Fibroblast of peridontal ligament (primary cell): Measurements from ENCODE around the gene ARID3A.

Experiments
- DNase-seq: peaks from one replicate; pipeline ENCODE4 v3.0.0-alpha.2; 2010; ENCODE audit errors: extremely low read depth

ARID3A gene

DNA sequence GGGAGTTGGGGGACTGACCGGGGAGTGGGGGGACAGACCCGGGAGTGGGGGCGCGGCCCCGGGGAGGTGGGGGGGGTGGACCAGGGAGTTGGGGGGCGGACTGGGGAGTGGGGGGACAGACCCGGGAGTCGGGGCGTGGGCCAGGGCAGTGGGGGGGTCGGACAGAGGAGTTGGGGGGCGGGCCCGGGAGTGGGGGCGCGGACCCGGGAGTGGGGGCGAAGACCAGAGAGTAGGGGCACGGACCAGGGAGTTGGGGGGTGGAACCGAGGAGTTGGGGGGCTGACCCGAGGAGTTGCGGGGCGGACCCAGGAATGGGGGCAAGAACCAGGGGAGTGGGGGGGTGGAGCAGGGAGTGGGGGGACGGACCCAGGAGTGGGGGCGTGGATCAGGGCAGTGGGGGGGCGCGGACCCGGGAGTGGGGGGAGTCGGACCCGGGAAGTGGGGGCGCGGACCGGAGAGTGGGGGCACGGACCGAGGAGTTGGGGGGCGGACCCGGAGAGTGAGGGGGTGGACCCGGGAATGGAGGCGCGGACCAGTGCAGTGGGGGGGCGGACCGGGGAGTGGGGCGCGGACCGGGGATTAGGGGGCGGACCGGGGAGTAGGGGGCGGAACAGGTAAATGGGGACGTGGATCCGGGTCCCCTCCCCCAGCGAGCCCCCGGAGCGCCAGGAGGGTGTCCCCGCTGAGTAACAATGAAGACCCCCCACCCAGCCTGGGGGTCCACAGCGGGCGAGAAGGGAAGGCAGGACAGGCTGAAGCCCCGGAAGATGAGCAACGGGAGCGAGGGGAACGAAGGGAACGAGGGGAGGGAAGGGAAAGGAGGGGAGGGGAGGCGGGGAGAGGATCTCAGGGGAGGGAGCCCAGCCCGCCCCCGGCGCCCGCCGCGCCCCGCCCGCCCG lies 13.4 kb upstream of the ARID3A start:
- DNase-seq: no peak

DNA sequence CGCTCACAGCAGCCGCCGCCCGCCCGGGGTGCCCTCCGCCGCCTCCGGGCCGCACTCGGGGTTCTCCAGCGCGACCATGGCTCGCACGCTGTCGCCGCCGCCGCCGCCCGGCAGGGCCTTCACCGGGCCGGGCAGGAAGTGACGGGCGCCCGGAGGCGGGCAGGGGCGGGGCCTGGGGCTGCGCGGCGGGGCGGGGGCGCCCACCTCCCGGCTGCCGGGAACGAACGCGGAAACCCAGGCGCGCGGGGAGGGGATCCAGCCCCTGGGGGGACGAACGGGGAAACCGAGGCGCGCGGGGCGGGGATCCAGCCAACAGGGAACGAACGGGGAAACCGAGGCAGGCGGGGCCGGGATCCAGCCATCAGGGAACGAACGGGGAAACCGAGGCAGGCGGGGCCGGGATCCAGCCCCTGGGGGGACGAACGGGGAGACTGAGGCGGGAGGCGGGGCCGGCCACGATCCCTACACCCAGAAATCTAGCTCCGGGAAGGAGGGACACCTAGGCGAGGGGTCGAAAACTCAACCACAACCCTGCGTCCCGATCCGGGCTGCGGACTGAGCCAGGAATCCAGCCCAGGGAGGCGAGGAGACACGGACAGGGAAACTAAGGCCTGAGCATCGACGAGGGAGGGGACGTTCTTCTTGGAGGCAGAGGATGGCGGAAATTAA lies 12.6 kb upstream of the ARID3A start, which contains the start of gene R3HDM4:
R3HDM4 (minus strand) TSS at position 140 of the 669 bp plus-strand sequence; CDS start at position 78, 62 bp downstream.
- DNase-seq: peak; percentile 30

DNA sequence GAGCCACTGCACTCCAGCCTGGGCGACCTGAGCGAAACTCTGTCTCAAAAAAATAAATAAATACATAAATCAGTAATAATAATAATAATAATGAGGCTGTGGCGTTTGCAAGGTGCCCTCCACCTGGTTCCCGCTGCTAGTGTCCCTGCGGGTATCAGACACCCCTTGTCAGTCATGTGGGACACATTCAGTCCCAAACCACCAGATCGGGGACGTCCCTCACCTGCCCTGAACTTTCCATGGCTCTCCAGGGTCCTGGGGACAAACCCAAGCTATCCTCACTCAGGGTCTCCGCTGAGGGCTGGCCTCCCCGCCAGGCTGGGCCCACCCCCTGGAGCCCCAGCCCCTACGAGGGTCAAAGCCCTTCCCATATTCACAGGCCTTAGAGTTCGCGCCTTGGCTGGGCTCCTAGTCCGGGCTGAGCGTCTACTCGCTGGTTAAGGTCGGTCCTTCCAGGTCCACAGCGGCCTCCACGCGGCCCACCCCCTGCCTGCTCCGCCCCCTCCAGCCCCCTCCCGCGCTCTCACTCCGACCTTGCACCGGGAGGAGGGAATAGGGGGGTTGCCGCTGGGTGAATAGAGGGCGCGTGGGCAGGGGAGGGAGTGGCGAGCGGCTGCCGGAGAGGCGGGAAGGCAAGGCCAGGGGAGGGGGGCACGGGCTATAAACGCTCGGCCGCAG lies 9.1 kb upstream of the ARID3A start:
- DNase-seq: no peak

GRCh38 chr19:917323-918151 lies 8.3 kb upstream of the ARID3A start, which contains the start of gene KISS1R:
KISS1R (plus strand) TSS chr19:917333; CDS start chr19:917503, 170 bp downstream.
- no peak for DNase-seq

DNA sequence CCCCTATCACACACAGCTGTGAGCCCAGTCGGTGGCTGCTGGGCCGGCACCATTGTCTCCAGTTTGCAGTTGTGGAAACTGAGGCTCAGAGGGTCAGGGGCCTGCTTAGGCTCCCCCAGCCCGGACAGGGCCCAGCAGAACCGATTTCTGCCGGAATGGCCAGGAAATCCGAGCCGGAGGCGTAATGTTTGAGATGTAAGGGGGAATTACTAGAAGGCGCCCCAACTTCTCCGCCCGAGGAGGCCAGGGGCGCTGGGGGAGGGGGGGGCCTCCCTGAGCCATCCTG lies 7.7 kb upstream of the ARID3A start:
- DNase-seq: no peak

- DNase-seq: no peak
These were observed 7.2 kb upstream of the ARID3A start for GRCh38 chr19:918481-919198.

GRCh38 chr19:919199-920050 lies 6.4 kb upstream of the ARID3A start:
- DNase-seq: no peak

DNA sequence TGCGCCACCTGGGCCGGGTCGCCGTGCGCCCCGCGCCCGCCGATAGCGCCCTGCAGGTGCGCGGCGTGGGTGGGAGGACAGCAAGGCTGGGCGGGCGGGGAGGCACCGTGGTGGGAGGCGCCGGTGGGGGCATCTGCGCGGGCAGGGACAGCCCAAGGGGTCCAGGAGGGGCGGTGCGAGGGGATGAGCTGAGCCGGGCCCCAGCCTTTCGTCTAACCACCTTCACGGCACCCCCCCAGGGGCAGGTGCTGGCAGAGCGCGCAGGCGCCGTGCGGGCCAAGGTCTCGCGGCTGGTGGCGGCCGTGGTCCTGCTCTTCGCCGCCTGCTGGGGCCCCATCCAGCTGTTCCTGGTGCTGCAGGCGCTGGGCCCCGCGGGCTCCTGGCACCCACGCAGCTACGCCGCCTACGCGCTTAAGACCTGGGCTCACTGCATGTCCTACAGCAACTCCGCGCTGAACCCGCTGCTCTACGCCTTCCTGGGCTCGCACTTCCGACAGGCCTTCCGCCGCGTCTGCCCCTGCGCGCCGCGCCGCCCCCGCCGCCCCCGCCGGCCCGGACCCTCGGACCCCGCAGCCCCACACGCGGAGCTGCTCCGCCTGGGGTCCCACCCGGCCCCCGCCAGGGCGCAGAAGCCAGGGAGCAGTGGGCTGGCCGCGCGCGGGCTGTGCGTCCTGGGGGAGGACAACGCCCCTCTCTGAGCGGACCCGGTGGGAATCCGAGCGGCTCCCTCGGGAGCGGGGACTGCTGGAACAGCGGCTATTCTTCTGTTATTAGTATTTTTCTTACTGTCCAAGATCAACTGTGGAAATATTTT lies 5.6 kb upstream of the ARID3A start:
- DNase-seq: no peak

GRCh38 chr19:924553-925086 lies 1.2 kb upstream of the ARID3A start:
- DNase-seq: no peak

- DNase-seq: no peak
These were observed 729 bp upstream of the ARID3A start for GRCh38 chr19:925087-925525.

- no peak for DNase-seq
These were observed 421 bp downstream of the ARID3A start for GRCh38 chr19:926323-926588.

DNA sequence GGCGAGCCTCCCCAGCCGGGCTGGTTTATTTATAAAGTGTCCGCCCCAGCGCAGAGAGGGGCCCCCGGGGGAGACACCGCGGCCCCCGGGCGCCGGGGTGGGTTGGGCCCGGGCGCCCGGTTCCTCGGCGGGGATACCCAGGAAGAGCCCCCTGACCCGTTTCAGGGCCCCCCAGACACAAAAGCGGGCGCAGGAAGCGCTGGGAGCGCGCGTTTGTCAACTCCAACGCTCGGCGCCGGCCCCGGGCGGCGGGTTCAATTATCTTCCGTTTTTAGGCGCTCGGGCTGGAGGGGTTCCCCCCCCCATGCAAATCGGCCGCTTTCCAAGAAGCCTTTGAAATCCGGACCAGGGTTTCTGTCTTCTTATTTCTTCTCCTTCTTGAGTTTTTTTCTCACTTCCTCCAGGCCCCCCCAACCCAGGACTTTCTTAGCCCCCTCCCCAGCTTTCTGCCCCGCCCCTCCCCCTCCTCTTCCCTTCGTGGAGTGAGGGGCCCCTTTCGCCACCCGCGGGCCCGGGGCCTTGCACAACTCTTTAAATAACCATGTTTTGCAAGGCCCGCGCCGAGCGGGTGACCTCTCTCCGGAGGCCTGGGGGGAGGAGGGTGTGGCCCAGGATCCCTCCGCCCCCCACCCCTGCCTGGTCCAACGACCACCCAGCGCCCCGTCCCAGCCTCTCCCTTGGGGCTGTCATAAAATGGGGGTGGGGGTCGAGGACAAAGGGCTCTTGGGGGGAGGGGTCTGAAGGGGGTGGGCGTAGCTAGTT lies 935 bp downstream of the ARID3A start:
- peak; percentile 40 for DNase-seq

- no peak for DNase-seq
These were observed 1.5 kb downstream of the ARID3A start for GRCh38 chr19:927351-927779.

GRCh38 chr19:927780-928401 lies 2.1 kb downstream of the ARID3A start:
- DNase-seq: no peak

GRCh38 chr19:928471-929202 lies 2.8 kb downstream of the ARID3A start:
- no peak for DNase-seq

DNA sequence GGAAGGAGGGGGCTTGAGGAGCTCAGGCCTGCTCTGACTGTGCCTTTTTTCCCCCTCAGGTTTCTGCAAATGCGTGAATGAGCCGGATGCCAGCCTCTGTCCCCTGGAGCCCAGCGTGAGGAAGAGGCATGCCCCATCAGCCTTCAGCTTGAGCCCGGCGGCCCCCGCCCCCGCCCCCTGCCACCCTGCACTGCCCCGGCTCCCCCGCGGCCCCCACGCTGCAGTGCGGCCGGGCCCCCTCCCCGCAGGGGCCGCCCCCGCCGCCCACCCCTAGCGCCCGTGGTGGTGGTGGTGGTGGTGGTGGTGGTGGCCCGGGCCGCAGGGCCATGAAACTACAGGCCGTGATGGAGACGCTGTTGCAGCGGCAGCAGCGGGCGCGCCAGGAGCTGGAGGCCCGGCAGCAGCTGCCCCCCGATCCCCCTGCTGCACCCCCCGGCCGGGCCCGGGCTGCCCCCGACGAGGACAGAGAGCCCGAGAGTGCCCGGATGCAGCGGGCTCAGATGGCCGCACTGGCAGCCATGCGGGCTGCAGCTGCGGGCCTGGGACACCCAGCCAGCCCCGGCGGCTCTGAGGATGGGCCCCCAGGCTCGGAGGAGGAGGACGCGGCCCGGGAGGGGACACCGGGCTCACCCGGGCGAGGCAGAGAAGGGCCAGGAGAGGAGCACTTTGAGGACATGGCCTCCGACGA lies 3.5 kb downstream of the ARID3A start:
- DNase-seq: no peak

- DNase-seq: no peak
These were observed 4.0 kb downstream of the ARID3A start for GRCh38 chr19:929891-930258.
